H1 (cell line): ENCODE data around the gene INPP4A. TPM values are rescaled to one million over a fixed set of nuclear protein-coding genes. Genes with fewer than 3 reads are reported as not detected.

ENCODE experiments used
- CTCF ChIA-PET: fragments of 300-600 bp; sonication (Branson Sonifier 250); formaldehyde crosslinking; loops from one replicate; lab custom pipeline; 2021; ENCODE audit not compliant: partially characterized antibody; lab: Charles Lee
- POLR2A ChIA-PET: fragments of 300-600 bp; sonication (Branson Sonifier 250); formaldehyde crosslinking; loops from one replicate; lab custom pipeline; 2021; ENCODE audit warnings: inconsistent platforms; ENCODE audit not compliant: partially characterized antibody; lab: Charles Lee
- DNase-seq, 2 experiments: peaks; one replicate each; pipeline versions ENCODE4 v3.0.0 to v3.0.0-alpha.2; 2010 to 2022; ENCODE audit warnings: low spot score in 2 of 2, low read depth in 1 of 2, mixed read lengths in 1 of 2
- FAIRE-seq: peaks from 2 replicates; lab custom pipeline; 2011; peaks lifted over from hg19 to GRCh38; lab: Jason Lieb, UNC
- H2AFZ ChIP-seq: 2 replicates; pipeline ENCODE4 v1.8.1; 2012; ENCODE audit warnings: low read length, inconsistent platforms
- H2AK5ac ChIP-seq: 2 replicates; pipeline ENCODE4 v1.6.1; 2013; ENCODE audit warnings: low read depth, low read length
- H2BK120ac ChIP-seq: replicated peaks from 2 replicates; pipeline ENCODE3; 2013; ENCODE audit warnings: low read depth, low read length, inconsistent platforms
- H2BK12ac ChIP-seq: 2 replicates; pipeline ENCODE4 v1.6.1; 2013; ENCODE audit warnings: low read depth, low read length
- H2BK15ac ChIP-seq: 2 replicates; pipeline ENCODE4 v1.6.1; 2013; ENCODE audit warnings: low read length
- H2BK20ac ChIP-seq: 2 replicates; pipeline ENCODE4 v1.6.1; 2013; ENCODE audit warnings: low read length
- H2BK5ac ChIP-seq: 2 replicates; pipeline ENCODE4 v1.6.1; 2013; ENCODE audit warnings: low read depth, low read length
- H3K14ac ChIP-seq: 2 replicates; pipeline ENCODE4 v1.6.1; 2013; ENCODE audit warnings: inconsistent platforms; ENCODE audit not compliant: insufficient read length
- H3K18ac ChIP-seq: 2 replicates; pipeline ENCODE4 v1.6.1; 2013; ENCODE audit warnings: low read length; ENCODE audit errors: extremely low read depth
- H3K23ac ChIP-seq: 2 replicates; pipeline ENCODE4 v1.6.1; 2013; ENCODE audit warnings: inconsistent platforms; ENCODE audit not compliant: insufficient read length
- H3K23me2 ChIP-seq: 2 replicates; pipeline ENCODE4 v1.6.1; 2013; ENCODE audit warnings: low read depth, low read length
- H3K27ac ChIP-seq: 2 replicates; pipeline ENCODE4 v1.6.1; 2011; ENCODE audit warnings: low read depth, low read length, inconsistent platforms
- H3K27me3 ChIP-seq, 4 experiments: replicated peaks in 1 of 4; 1 replicate in 1 of 4; 2 replicates in 3 of 4; pipeline versions ENCODE4 v1.6.1 to v1.8.1; 2011 to 2013; ENCODE audit warnings: low read length in 3 of 4, mild to moderate bottlenecking in 3 of 4, inconsistent platforms in 2 of 4, mixed read lengths in 2 of 4, moderate library complexity in 1 of 4; ENCODE audit not compliant: control insufficient read depth in 3 of 4, insufficient read depth in 3 of 4; ENCODE audit errors: extremely low read depth in 1 of 4
- H3K36me3 ChIP-seq, 4 experiments: 2 replicates each; pipeline versions ENCODE4 v1.6.1 to v1.8.1; 2011 to 2013; ENCODE audit warnings: mild to moderate bottlenecking in 4 of 4, low read length in 3 of 4, moderate library complexity in 2 of 4, control low read depth in 1 of 4, inconsistent platforms in 1 of 4; ENCODE audit not compliant: insufficient read depth in 4 of 4, control insufficient read depth in 2 of 4
- H3K4ac ChIP-seq: replicated peaks from 2 replicates; pipeline ENCODE3; 2013; ENCODE audit warnings: low read length, low read depth, mixed read lengths, inconsistent platforms; ENCODE audit not compliant: insufficient read length
- H3K4me1 ChIP-seq, 4 experiments: replicated peaks in 1 of 4; 1 replicate in 1 of 4; 2 replicates in 3 of 4; pipeline versions ENCODE4 v1.6.1 to v1.8.1; 2011 to 2013; ENCODE audit warnings: low read length in 3 of 4, inconsistent platforms in 2 of 4, mixed read lengths in 1 of 4; ENCODE audit not compliant: insufficient read depth in 4 of 4, control insufficient read depth in 3 of 4
- H3K4me2 ChIP-seq, 2 experiments: 2 replicates each; pipeline versions ENCODE4 v1.6.1 to v1.8.1; 2011 to 2013; ENCODE audit warnings: low read depth in 2 of 2, low read length in 2 of 2, control low read depth in 1 of 2, inconsistent platforms in 1 of 2, mild to moderate bottlenecking in 1 of 2; ENCODE audit not compliant: insufficient read depth in 1 of 2
- H3K4me3 ChIP-seq, 4 experiments: fragments of 200-600, 300-600 bp in 1 of 4; sonication (generic), shearing (Covaris generic), sonication (Bioruptor Twin) in 1 of 4; 2 replicates each; pipeline versions ENCODE4 v1.5.1 to v1.8.1; 2011 to 2016; ENCODE audit warnings: low read length in 4 of 4, low read depth in 3 of 4, control low read depth in 2 of 4, inconsistent platforms in 2 of 4, mild to moderate bottlenecking in 2 of 4, mixed read lengths in 1 of 4, moderate library complexity in 1 of 4; ENCODE audit not compliant: insufficient read depth in 2 of 4; ENCODE audit errors: extremely low read depth in 1 of 4
- H3K56ac ChIP-seq: replicated peaks from 2 replicates; pipeline ENCODE3; 2013; ENCODE audit warnings: low read depth, mild to moderate bottlenecking, mixed read lengths, low read length, inconsistent platforms; ENCODE audit not compliant: insufficient read length
- H3K79me1 ChIP-seq: 2 replicates; pipeline ENCODE4 v1.6.1; 2013; ENCODE audit warnings: low read depth, low read length, control low read depth
- H3K79me2 ChIP-seq, 2 experiments: 2 replicates each; pipeline versions ENCODE4 v1.6.1 to v1.8.1; 2012 to 2013; ENCODE audit warnings: low read length in 2 of 2, mild to moderate bottlenecking in 2 of 2, inconsistent platforms in 1 of 2; ENCODE audit not compliant: insufficient read depth in 2 of 2, control insufficient read depth in 1 of 2
- H3K9ac ChIP-seq, 4 experiments: replicated peaks in 1 of 4; 1 replicate in 1 of 4; 2 replicates in 3 of 4; pipeline versions ENCODE4 v1.6.1 to v1.8.1; 2011 to 2013; ENCODE audit warnings: low read depth in 3 of 4, low read length in 3 of 4, control low read depth in 2 of 4, mild to moderate bottlenecking in 2 of 4, moderate library complexity in 2 of 4, inconsistent platforms in 1 of 4; ENCODE audit errors: extremely low read depth in 1 of 4
- H3K9me3 ChIP-seq, 2 experiments: 2 replicates each; pipeline versions ENCODE4 v1.6.1 to v1.8.1; 2012 to 2013; ENCODE audit warnings: mild to moderate bottlenecking in 2 of 2, moderate library complexity in 2 of 2, control low read depth in 1 of 2, inconsistent platforms in 1 of 2, low read depth in 1 of 2, low read length in 1 of 2, mixed read lengths in 1 of 2; ENCODE audit not compliant: insufficient read depth in 2 of 2
- H4K20me1 ChIP-seq, 2 experiments: replicated peaks in 1 of 2; 2 replicates each; pipeline versions ENCODE3 to v1.8.1; 2011 to 2013; ENCODE audit warnings: inconsistent platforms in 2 of 2, low read length in 2 of 2, mild to moderate bottlenecking in 1 of 2; ENCODE audit not compliant: insufficient read depth in 2 of 2, control insufficient read depth in 1 of 2
- H4K5ac ChIP-seq: 2 replicates; pipeline ENCODE4 v1.6.1; 2013; ENCODE audit warnings: low read length, low read depth, mixed read lengths, inconsistent platforms; ENCODE audit not compliant: insufficient read length
- H4K8ac ChIP-seq: 2 replicates; pipeline ENCODE4 v1.8.0; 2013; ENCODE audit warnings: mild to moderate bottlenecking, moderate library complexity, low read length, inconsistent platforms; ENCODE audit not compliant: insufficient read depth; ENCODE audit errors: extremely low read depth
- H4K91ac ChIP-seq: replicated peaks from 2 replicates; pipeline ENCODE3; 2013; ENCODE audit warnings: low read length, mixed read lengths, inconsistent platforms; ENCODE audit not compliant: insufficient read length
- CHD2 ChIP-seq: IDR thresholded peaks from 2 replicates; pipeline ENCODE4 v1.6.1; 2012; ENCODE audit warnings: low read length, improper control_type of control experiment
- E2F6 ChIP-seq: IDR thresholded peaks from 2 replicates; pipeline ENCODE4 v1.6.1; 2012; ENCODE audit warnings: inconsistent platforms
- FOSL1 ChIP-seq: IDR thresholded peaks from 2 replicates; pipeline ENCODE4 v1.6.1; 2011; ENCODE audit warnings: mild to moderate bottlenecking, low read depth, low read length, moderate library complexity; ENCODE audit not compliant: insufficient read depth
- MAFK ChIP-seq: IDR thresholded peaks from 2 replicates; pipeline ENCODE4 v1.6.1; 2012; ENCODE audit warnings: low read depth, mild to moderate bottlenecking, improper control_type of control experiment, low read length
- NANOG ChIP-seq: IDR thresholded peaks from 2 replicates; pipeline ENCODE4 v1.6.1; 2011; ENCODE audit warnings: low read length, low read depth, mild to moderate bottlenecking, inconsistent platforms; ENCODE audit not compliant: insufficient read depth, poor library complexity, severe bottlenecking
- POLR2A ChIP-seq, 2 experiments: IDR thresholded peaks; 1 replicate in 1 of 2; 2 replicates in 1 of 2; pipeline ENCODE4 v1.6.1; 2011; ENCODE audit warnings: low read depth in 2 of 2, low read length in 2 of 2, mild to moderate bottlenecking in 2 of 2; ENCODE audit errors: control extremely low read depth in 1 of 2
- POLR2AphosphoS5 ChIP-seq: IDR thresholded peaks from 2 replicates; pipeline ENCODE4 v1.6.1; 2011; ENCODE audit warnings: low read depth, low read length
- RFX5 ChIP-seq: IDR thresholded peaks from 2 replicates; pipeline ENCODE4 v1.6.1; 2011; ENCODE audit warnings: low read depth, low read length, improper control_type of control experiment, borderline replicate concordance
- YY1 ChIP-seq: IDR thresholded peaks from 2 replicates; pipeline ENCODE4 v1.6.1; 2011; ENCODE audit warnings: low read depth, mild to moderate bottlenecking, low read length
- WGBS, 2 experiments: shearing (Covaris generic) in 1 of 2; methylation state at CpG; one replicate each; pipeline versions ENCODE4 v1.1.6 to v1.1.7; 2013 to 2015; ENCODE audit warnings: low lambda C conversion rate in 2 of 2, mixed read lengths in 2 of 2, inconsistent platforms in 1 of 2, low coverage in 1 of 2, missing lambda C conversion rate in 1 of 2; ENCODE audit not compliant: insufficient replicate concordance in 2 of 2, insufficient coverage in 1 of 2, insufficient read length in 1 of 2; ENCODE audit errors: extremely low coverage in 1 of 2, missing lambda C conversion rate in 1 of 2; 5-methylcytosine and 5-hydroxymethylcytosine counted together
- polyA plus RNA-seq, 7 experiments: library from polyadenylated mRNA; depleted of rRNA in 3 of 7; stranded (reverse) in 5 of 7; unstranded in 2 of 7; fragments of >200 nt in 5 of 7; fragments of 200-250 nt in 2 of 7; gene quantifications; 1 replicate in 5 of 7; 2 replicates in 1 of 7; 4 replicates in 1 of 7; pipeline versions ENCODE4 v1.2.1 to v1.2.3, GENCODE V29; 2011 to 2013; ENCODE audit warnings: missing spikeins in 2 of 7, mixed read lengths in 2 of 7
- total RNA-seq: library from RNA; stranded (reverse); fragmentation: NEBNext Ultra II Directional; extraction: Animal tissue kit (Norgen Biotek cat#: 25700); gene quantifications from 2 replicates; pipeline ENCODE4 v1.2.1, GENCODE V29; 2021

Gene INPP4A
- total and polyA plus RNA-seq, 2 of the 8 experiments (the other 6 are each of a cell fraction or from before 2014, with no cell fraction given) = 25.6 to 34.3 TPM

- 93% methylated on average over 6 of the region's 6 CpGs; no CpG with 5 or more reads in 1 of the 2 experiments for WGBS, 2 experiments
- no peaks in the 10 kb centered on the region for H3K4me1 ChIP-seq
- no peak overlapping the region for H3K4me2 ChIP-seq
- no peak for DNase-seq
- H2BK12ac ChIP-seq = no peak overlapping the region
- no peak for TF ChIP-seq MAFK
- no peak for TF ChIP-seq POLR2A (IDR thresholded peaks at IDR 0.05; ENCODE audit: control extremely low read depth in 1 of 2, low read depth in 2 of 2, low read length in 2 of 2)
- TF ChIP-seq CHD2 = no peak
- TF ChIP-seq FOSL1 = no peak
- no peak for TF ChIP-seq RFX5
- TF ChIP-seq YY1 = no peak
- no peak for TF ChIP-seq NANOG
- TF ChIP-seq E2F6 = no peak
- TF ChIP-seq POLR2AphosphoS5 = no peak
- no peak overlapping the region for H3K18ac ChIP-seq
- no peak overlapping the region for H3K56ac ChIP-seq
- ChIA-PET POLR2A (no interaction called here), CTCF (interaction anchor here (1.1 to 4.6 kb wide), 4 partner anchors 15 to 46 kb away, joined by 3 to 26 read pairs (median 8); no protein-coding TSS in a partner anchor)
- H4K91ac ChIP-seq = no peak overlapping the region
- no peak overlapping the region for H4K8ac ChIP-seq
- H3K9ac ChIP-seq = no peak overlapping the region
- no peaks in the 10 kb centered on the region for H3K9me3 ChIP-seq
- no peak overlapping the region for H3K4me3 ChIP-seq
- H3K79me2 ChIP-seq = no peaks in the 10 kb centered on the region
- H3K23ac ChIP-seq = no peak overlapping the region
- no peak overlapping the region for H4K5ac ChIP-seq
- FAIRE-seq = no peak
- H4K20me1 ChIP-seq = peaks cover 2 to 3% of the 10 kb centered on the region in 2 experiments
- H2BK120ac ChIP-seq = no peak overlapping the region
- H3K27me3 ChIP-seq = no peaks in the 10 kb centered on the region
- H3K23me2 ChIP-seq = no peaks in the 10 kb centered on the region
- H3K27ac ChIP-seq = no peak overlapping the region
- H2AFZ ChIP-seq = no peak overlapping the region
- H2BK15ac ChIP-seq = no peak overlapping the region
- no peak overlapping the region for H2BK5ac ChIP-seq
- no peaks in the 10 kb centered on the region for H3K79me1 ChIP-seq
- no peak overlapping the region for H2AK5ac ChIP-seq
- H2BK20ac ChIP-seq = no peak overlapping the region
- no peak overlapping the region for H3K4ac ChIP-seq
- no peak overlapping the region for H3K14ac ChIP-seq
- peaks cover 0 to 21% (median 8%) of the 10 kb centered on the region in 4 experiments; a peak in 6 of 8 replicates for H3K36me3 ChIP-seq
These were observed 142.0 kb downstream of the INPP4A start for GRCh38 chr2:98586551-98587140.
